8988T (cell line): ENCODE results near the gene STX1A.

Experiments
- DNase-seq: peaks from one replicate; pipeline ENCODE4 v3.0.0; 2011

Gene STX1A

GRCh38 chr7:73718905-73719805 lies at the start of gene STX1A:
Gene STX1A, minus strand, starts transcription at chr7:73719669. Its CDS starts 38 bp downstream, at chr7:73719631.
- peak; percentile 85 for DNase-seq

- no peak for DNase-seq
Observed at GRCh38 chr7:73768641-73769480, 49.4 kb upstream of the STX1A start.

GRCh38 chr7:73766556-73767229 lies 47.2 kb upstream of the STX1A start:
- no peak for DNase-seq

GRCh38 chr7:73762659-73762999 lies 43.2 kb upstream of the STX1A start:
- no peak for DNase-seq

GRCh38 chr7:73761854-73762658 lies 42.6 kb upstream of the STX1A start:
- DNase-seq, result no peak

- DNase-seq, result no peak
Observed at GRCh38 chr7:73758581-73759138, 39.2 kb upstream of the STX1A start.

- no peak for DNase-seq
Observed at GRCh38 chr7:73749931-73750776, 30.7 kb upstream of the STX1A start.

GRCh38 chr7:73746378-73746777 lies 26.9 kb upstream of the STX1A start:
- no peak for DNase-seq

GRCh38 chr7:73742753-73743641 lies 23.5 kb upstream of the STX1A start:
- DNase-seq, result no peak

GRCh38 chr7:73742338-73742752 lies 22.9 kb upstream of the STX1A start:
- DNase-seq, result no peak

- no peak for DNase-seq
Observed at GRCh38 chr7:73741600-73741999, 22.1 kb upstream of the STX1A start.

GRCh38 chr7:73740771-73741170 lies 21.3 kb upstream of the STX1A start:
- no peak for DNase-seq

- DNase-seq, result no peak
Observed at GRCh38 chr7:73740212-73740611, 20.7 kb upstream of the STX1A start.

- DNase-seq, result peak; percentile 34
Observed at GRCh38 chr7:73739387-73739767, 19.9 kb upstream of the STX1A start.

- peak; percentile 89 for DNase-seq
Observed at GRCh38 chr7:73738612-73739386, 19.3 kb upstream of the STX1A start, which contains the start of gene ABHD11. Gene ABHD11, minus strand, starts transcription at chr7:73738802. Its CDS starts 32 bp downstream, at chr7:73738770.

- DNase-seq, result peak; percentile 53
Observed at GRCh38 chr7:73738220-73738611, 18.7 kb upstream of the STX1A start.

GRCh38 chr7:73737491-73738219 lies 18.2 kb upstream of the STX1A start:
- no peak for DNase-seq

- peak; percentile 9 for DNase-seq
Observed at GRCh38 chr7:73736885-73737284, 17.4 kb upstream of the STX1A start.
